NB4 (cell line): ENCODE results near the gene NTRK2.
"Not testable (repeated sequence)": the region's sequence is repeated elsewhere in the genome, so short reads cannot be mapped to it uniquely, and the experiment has no call there.

ENCODE experiments used
- DNase-seq: peaks from one replicate; pipeline ENCODE4 v3.0.0; 2010; ENCODE audit warnings: low read depth
- H3K4me3 ChIP-seq: one replicate; pipeline ENCODE4 v1.5.1; 2011; ENCODE audit warnings: mild to moderate bottlenecking, low read depth, low read length, moderate library complexity
- CTCF ChIP-seq: IDR thresholded peaks from one replicate; pipeline ENCODE4 v1.5.1; 2012; ENCODE audit warnings: low read depth, low read length
- MAX ChIP-seq: IDR thresholded peaks from 2 replicates; pipeline ENCODE4 v1.6.1; 2011; ENCODE audit warnings: low read depth, low read length
- MYC ChIP-seq: IDR thresholded peaks from 2 replicates; pipeline ENCODE4 v1.6.1; 2011; ENCODE audit warnings: low read depth, low read length
- POLR2A ChIP-seq: IDR thresholded peaks from 2 replicates; pipeline ENCODE4 v1.6.1; 2011; ENCODE audit warnings: mild to moderate bottlenecking; ENCODE audit not compliant: insufficient read length; ENCODE audit errors: extremely low read depth

Gene NTRK2

GRCh38 chr9:84897362-84898094 is 228.0 kb downstream of the NTRK2 start:
- TF ChIP-seq POLR2A, result no peak
- no peak for TF ChIP-seq MAX
- no peak for TF ChIP-seq MYC
- TF ChIP-seq CTCF, result no peak
- DNase-seq, result no peak
- H3K4me3 ChIP-seq, result no peak overlapping the region

- TF ChIP-seq POLR2A, result no peak
- no peak for TF ChIP-seq CTCF
- TF ChIP-seq MAX, result no peak
- TF ChIP-seq MYC, result no peak
- no peak for DNase-seq
- no peak overlapping the region for H3K4me3 ChIP-seq
Measured at GRCh38 chr9:84898188-84898587, 228.7 kb downstream of the NTRK2 start.

- DNase-seq, H3K4me3 ChIP-seq: not testable (repeated sequence)
Measured at GRCh38 chr9:84898618-84899017, 229.1 kb downstream of the NTRK2 start.

- no peak overlapping the region for H3K4me3 ChIP-seq
- DNase-seq, result no peak
- TF ChIP-seq MYC (no peak), CTCF (no peak), MAX (no peak), POLR2A (no peak)
Measured at GRCh38 chr9:84899326-84899725, 229.8 kb downstream of the NTRK2 start.

- H3K4me3 ChIP-seq, result no peak overlapping the region
- TF ChIP-seq POLR2A, result no peak
- TF ChIP-seq MAX, result no peak
- TF ChIP-seq CTCF, result no peak
- TF ChIP-seq MYC, result no peak
- DNase-seq, result no peak
Measured at GRCh38 chr9:84900421-84900820, 230.9 kb downstream of the NTRK2 start.

GRCh38 chr9:84903963-84904362 is 234.4 kb downstream of the NTRK2 start:
- TF ChIP-seq CTCF (no peak), POLR2A (no peak), MAX (no peak), MYC (no peak)
- no peak for DNase-seq
- H3K4me3 ChIP-seq, result no peak overlapping the region
